ENCODE data around the gene CCP110. TPM values are rescaled to one million over a fixed set of nuclear protein-coding genes. Genes with fewer than 3 reads are reported as not detected.

Gene CCP110
- total RNA-seq, 1 experiment from 2014 or later, result 21.6 TPM

DNA sequence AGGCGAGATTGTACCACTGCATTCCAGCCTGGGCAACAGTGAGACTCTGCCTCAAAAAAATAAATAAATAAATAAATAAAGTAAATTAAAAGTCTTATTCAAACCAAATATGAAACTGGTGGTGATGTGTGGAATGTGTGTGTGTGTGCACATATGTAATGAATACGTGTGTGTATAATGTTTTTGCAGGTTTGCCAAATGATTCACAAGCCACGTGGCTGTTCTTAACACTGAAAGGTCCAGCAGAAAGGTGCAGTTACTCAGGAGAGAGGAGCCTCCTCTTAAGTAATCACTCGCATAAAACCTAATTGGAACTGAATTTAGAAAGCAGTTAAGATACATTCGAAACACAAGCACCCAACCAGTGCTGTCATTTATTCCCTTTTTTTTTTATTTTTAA lies 24.7 kb upstream of the CCP110 start:
- H3K27ac ChIP-seq (ENCODE audit: insufficient read length, low read depth, low read length), result no peak overlapping the region
- Mint-ChIP-seq H3K9me3 (no peaks in the 10 kb centered on the region), H3K4me1 (no peaks in the 10 kb centered on the region), H3K27me3 (ENCODE audit: low read depth) (no peaks in the 10 kb centered on the region), H3K36me3 (ENCODE audit: insufficient read depth in 1 of 3, low read depth in 3 of 3) (peaks cover 20 to 45% (median 36%) of the 10 kb centered on the region in 3 experiments), H3K4me3 (no peak overlapping the region), H3K27ac (no peak overlapping the region)
- no peak overlapping the region for H3K56ac ChIP-seq (ENCODE audit: insufficient read length, low read depth, low read length)
- H3T11ph ChIP-seq (ENCODE audit: low read length), result no peak overlapping the region
- no peaks in the 10 kb centered on the region for H4K20me1 ChIP-seq (ENCODE audit: control insufficient read depth, insufficient read depth, insufficient read length)
- no peak overlapping the region for H4K8ac ChIP-seq (replicated peaks; ENCODE audit: insufficient read length, low read depth, low read length)
- no peak overlapping the region for H2BK12ac ChIP-seq (ENCODE audit: insufficient read length, low read depth, low read length)
- H3K9me3 ChIP-seq (ENCODE audit: control insufficient read depth, low read depth, low read length), result no peaks in the 10 kb centered on the region
- no peaks in the 10 kb centered on the region for H3K79me2 ChIP-seq (ENCODE audit: insufficient read depth, low read length)
- no peak for DNase-seq
- no peak overlapping the region for H4K91ac ChIP-seq (ENCODE audit: insufficient read length, low read depth, low read length)
- H3K18ac ChIP-seq (ENCODE audit: insufficient read length, low read depth, low read length), result no peak overlapping the region
- H3K4me2 ChIP-seq (ENCODE audit: insufficient read depth, insufficient read length, low read length), result no peak overlapping the region
- H2BK15ac ChIP-seq (ENCODE audit: low read depth, low read length), result no peak overlapping the region
- H2AK5ac ChIP-seq (ENCODE audit: insufficient read length, low read length), result no peak overlapping the region
- no CpG with 5 or more reads among the region's 5 CpGs for WGBS (ENCODE audit: extremely low coverage, insufficient read length, low lambda C conversion rate)
- no peak overlapping the region for H3K4ac ChIP-seq (ENCODE audit: low read depth, low read length)
- H3K14ac ChIP-seq (ENCODE audit: insufficient read depth, low read length), result no peak overlapping the region
- H3K4me1 ChIP-seq (ENCODE audit: insufficient read depth, low read length), result no peaks in the 10 kb centered on the region
- H3K23me2 ChIP-seq (ENCODE audit: insufficient read length, low read depth, low read length, poor library complexity, severe bottlenecking), result no peaks in the 10 kb centered on the region
- no peak overlapping the region for H2BK20ac ChIP-seq (ENCODE audit: low read depth, low read length, poor library complexity, severe bottlenecking)
- no peak overlapping the region for H3K9ac ChIP-seq (ENCODE audit: extremely low read depth, insufficient read length, low read length)
- no peak overlapping the region for H3K23ac ChIP-seq (ENCODE audit: insufficient read length, low read depth, low read length)
- H3K79me1 ChIP-seq (ENCODE audit: insufficient read depth, low read depth, low read length, poor library complexity, severe bottlenecking), result no peaks in the 10 kb centered on the region
- H4K5ac ChIP-seq (ENCODE audit: insufficient read length, low read depth, low read length), result no peak overlapping the region
- H2BK120ac ChIP-seq (ENCODE audit: low read depth, low read length, poor library complexity, severe bottlenecking), result no peak overlapping the region
- H2AFZ ChIP-seq (ENCODE audit: low read length), result no peak overlapping the region
- TF ChIP-seq, protein P1, sequence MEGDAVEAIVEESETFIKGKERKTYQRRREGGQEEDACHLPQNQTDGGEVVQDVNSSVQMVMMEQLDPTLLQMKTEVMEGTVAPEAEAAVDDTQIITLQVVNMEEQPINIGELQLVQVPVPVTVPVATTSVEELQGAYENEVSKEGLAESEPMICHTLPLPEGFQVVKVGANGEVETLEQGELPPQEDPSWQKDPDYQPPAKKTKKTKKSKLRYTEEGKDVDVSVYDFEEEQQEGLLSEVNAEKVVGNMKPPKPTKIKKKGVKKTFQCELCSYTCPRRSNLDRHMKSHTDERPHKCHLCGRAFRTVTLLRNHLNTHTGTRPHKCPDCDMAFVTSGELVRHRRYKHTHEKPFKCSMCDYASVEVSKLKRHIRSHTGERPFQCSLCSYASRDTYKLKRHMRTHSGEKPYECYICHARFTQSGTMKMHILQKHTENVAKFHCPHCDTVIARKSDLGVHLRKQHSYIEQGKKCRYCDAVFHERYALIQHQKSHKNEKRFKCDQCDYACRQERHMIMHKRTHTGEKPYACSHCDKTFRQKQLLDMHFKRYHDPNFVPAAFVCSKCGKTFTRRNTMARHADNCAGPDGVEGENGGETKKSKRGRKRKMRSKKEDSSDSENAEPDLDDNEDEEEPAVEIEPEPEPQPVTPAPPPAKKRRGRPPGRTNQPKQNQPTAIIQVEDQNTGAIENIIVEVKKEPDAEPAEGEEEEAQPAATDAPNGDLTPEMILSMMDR (conservative IDR thresholded peaks at IDR 0.05), result no peak
- H3K27me3 ChIP-seq (ENCODE audit: insufficient read depth, low read length), result no peaks in the 10 kb centered on the region
- H2BK5ac ChIP-seq (ENCODE audit: insufficient read length, low read length), result no peak overlapping the region

All from H9 (cell line).